K562 (cell line): ENCODE results near the gene RNF43. TPM values are rescaled to one million over a fixed set of nuclear protein-coding genes. Genes with fewer than 3 reads are reported as not detected.
A peak's percentile ranks its signal among the peaks of the same experiment; 100 is the strongest.

Source experiments
- ATAC-seq: fragments of 200-7000 bp; cut with Tn5 transposase; 3 replicates; pipeline ENCODE4 v1.9.1; 2020; ENCODE audit warnings: moderate library complexity
- BruUV-seq: library from RNA; stranded (reverse); fragments of 400-500 nt; replicated peaks from 2 replicates; lab custom pipeline; 2021; lab: Mats Ljungman, UMichigan
- CTCF ChIA-PET: fragments of 300-600 bp; formaldehyde crosslinking; extraction: SDS; loops from one replicate; lab custom pipeline; 2021; ENCODE audit warnings: low intra/inter-chr PET ratio; lab: Yijun Ruan, JAX
- POLR2A ChIA-PET: fragments of 300-600, 350-650 bp; sonication (Branson Sonifier 250); formaldehyde crosslinking; extraction: SDS; loops from one replicate; lab custom pipeline; 2021; ENCODE audit warnings: antibody characterized with exemption, inconsistent platforms; lab: Yijun Ruan, JAX
- DNase-seq, 4 experiments: peaks; one replicate each; pipeline versions ENCODE4 v3.0.0 to v3.0.0-alpha.2; 2011 to 2018; ENCODE audit warnings: low spot score in 3 of 4, mixed read lengths in 3 of 4; ENCODE audit errors: extremely low read depth in 1 of 4
- FAIRE-seq: peaks from 2 replicates; lab custom pipeline; 2011; peaks lifted over from hg19 to GRCh38; lab: Jason Lieb, UNC
- H2AFZ ChIP-seq: 2 replicates; pipeline ENCODE4 v1.6.0; 2011; ENCODE audit warnings: low read depth, low read length, control low read depth, inconsistent platforms
- H3K27ac ChIP-seq: fragments of 200-600 bp; 3 replicates; pipeline ENCODE4 v1.8.0; 2011; ENCODE audit warnings: low read depth, mild to moderate bottlenecking, control low read depth, inconsistent platforms, low read length, moderate library complexity, mixed read lengths; ENCODE audit errors: extremely low read depth
- H3K27me3 ChIP-seq, 2 experiments: fragments of 300-600 bp in 1 of 2; 2 replicates in 1 of 2; 3 replicates in 1 of 2; pipeline versions ENCODE4 v1.6.0 to v1.8.0; 2011; ENCODE audit warnings: inconsistent platforms in 2 of 2, low read length in 2 of 2, mild to moderate bottlenecking in 1 of 2, mixed read lengths in 1 of 2, moderate library complexity in 1 of 2; ENCODE audit not compliant: control insufficient read depth in 2 of 2, insufficient read depth in 2 of 2
- H3K36me3 ChIP-seq: fragments of 300-600 bp; 3 replicates; pipeline ENCODE4 v1.8.0; 2011; ENCODE audit warnings: mild to moderate bottlenecking, low read length, inconsistent platforms; ENCODE audit not compliant: control insufficient read depth, insufficient read depth
- H3K4me1 ChIP-seq, 2 experiments: fragments of 200-600 bp in 1 of 2; replicated peaks in 1 of 2; 2 replicates in 1 of 2; 3 replicates in 1 of 2; pipeline versions ENCODE4 v1.5.1 to v1.8.0; 2011; ENCODE audit warnings: inconsistent platforms in 2 of 2, low read length in 2 of 2, mild to moderate bottlenecking in 1 of 2, mixed read lengths in 1 of 2, moderate library complexity in 1 of 2; ENCODE audit not compliant: control insufficient read depth in 2 of 2, insufficient read depth in 2 of 2
- H3K4me2 ChIP-seq: 2 replicates; pipeline ENCODE4 v1.6.1; 2011; ENCODE audit warnings: low read length, control low read depth, inconsistent platforms, mixed read lengths; ENCODE audit not compliant: insufficient read depth
- H3K4me3 ChIP-seq: fragments of 200-600 bp; sonication (generic), shearing (Covaris generic); 2 replicates; pipeline ENCODE4 v1.5.1; 2016; ENCODE audit warnings: control low read depth, inconsistent platforms
- H3K79me2 ChIP-seq: fragments of 200-600 bp; 3 replicates; pipeline ENCODE4 v1.8.0; 2011; ENCODE audit warnings: low read length, inconsistent platforms; ENCODE audit not compliant: control insufficient read depth, insufficient read depth
- H3K9ac ChIP-seq, 2 experiments: 2 replicates each; pipeline versions ENCODE4 v1.6.0 to v1.6.1; 2011; ENCODE audit warnings: low read depth in 2 of 2, low read length in 2 of 2, control low read depth in 1 of 2, inconsistent platforms in 1 of 2, mild to moderate bottlenecking in 1 of 2, mixed read lengths in 1 of 2; ENCODE audit not compliant: insufficient read depth in 1 of 2
- H3K9me1 ChIP-seq: one replicate; pipeline ENCODE4 v1.6.0; 2011; ENCODE audit warnings: inconsistent platforms, mild to moderate bottlenecking, low read length, moderate library complexity; ENCODE audit not compliant: control insufficient read depth, insufficient read depth
- H3K9me3 ChIP-seq: replicated peaks from 2 replicates; pipeline ENCODE4 v1.5.1; 2011; ENCODE audit warnings: low read depth, low read length, inconsistent platforms; ENCODE audit not compliant: control insufficient read depth, insufficient read depth
- H4K20me1 ChIP-seq: replicated peaks from 2 replicates; pipeline ENCODE4 v1.6.1; 2011; ENCODE audit warnings: low read length, inconsistent platforms, mixed read lengths; ENCODE audit not compliant: control insufficient read depth, insufficient read depth
- HDAC6 ChIP-seq: IDR thresholded peaks from 2 replicates; pipeline ENCODE4 v1.6.1; 2012; ENCODE audit warnings: low read depth, mild to moderate bottlenecking, control low read depth, inconsistent platforms, low read length, moderate library complexity
- HNRNPUL1 ChIP-seq: fragments of 200-400 bp; formaldehyde crosslinking; IDR thresholded peaks from 2 replicates; pipeline ENCODE4 v1.6.1; 2017; ENCODE audit warnings: low read length
- MAFF ChIP-seq: IDR thresholded peaks from 2 replicates; pipeline ENCODE4 v1.6.1; 2012; ENCODE audit warnings: low read length, improper control_type of control experiment
- PTTG1 ChIP-seq: fragments of 450-650 bp; IDR thresholded peaks from 2 replicates; pipeline ENCODE4 v1.6.1; 2016; ENCODE audit warnings: low read depth, mild to moderate bottlenecking, missing genetic modification characterization, missing compliant biosample characterization
- RBM34 ChIP-seq: fragments of 200-400 bp; formaldehyde crosslinking; IDR thresholded peaks from 2 replicates; pipeline ENCODE4 v1.6.1; 2018; ENCODE audit warnings: low read length, borderline replicate concordance; ENCODE audit not compliant: insufficient read depth
- ZKSCAN3 ChIP-seq: fragments of 250-450 bp; sonication (Bioruptor Pico); IDR thresholded peaks from 2 replicates; pipeline ENCODE4 v1.4.0; 2020
- ZNF174 ChIP-seq: fragments of 250-450 bp; sonication (Bioruptor Pico); IDR thresholded peaks from 2 replicates; pipeline ENCODE4 v1.4.0; 2020; ENCODE audit warnings: mild to moderate bottlenecking
- WGBS: fragments of 100-300 bp; shearing (Covaris generic); methylation state at CpG from one replicate; pipeline ENCODE4 v1.1.6; 2016; ENCODE audit warnings: low coverage, mixed read lengths; ENCODE audit not compliant: insufficient coverage; ENCODE audit errors: missing lambda C conversion rate; 5-methylcytosine and 5-hydroxymethylcytosine counted together
- in situ Hi-C: fragments of 300-500 bp; cut with MboI; formaldehyde crosslinking; loops from 4 replicates; pipeline ENCODE4 v1.15.0; 2018; ENCODE audit warnings: inconsistent platforms, mixed read lengths
- intact Hi-C: fragments of 100-400 bp; cut with micrococcal nuclease; formaldehyde crosslinking; loops from 2 replicates; pipeline ENCODE4 v1.14.2; 2022
- polyA plus RNA-seq, 8 experiments: library from polyadenylated mRNA; depleted of rRNA in 4 of 8; stranded (reverse) in 5 of 8; unstranded in 3 of 8; fragments of >200 nt; fragmentation: Nextera tagmentation in 2 of 8; fragmentation: Illumina TruSeq in 1 of 8; extraction: Ambion mirVana in 2 of 8; extraction: Trizol in 1 of 8; gene quantifications; 2 replicates each; pipeline versions ENCODE4 v1.2.1 to v1.2.3, GENCODE V29; 2011 to 2014; ENCODE audit warnings: inconsistent platforms in 1 of 8, missing spikeins in 1 of 8
- total RNA-seq, 7 experiments: library from RNA; depleted of rRNA in 6 of 7; stranded (reverse); fragments of >200 nt in 6 of 7; fragmentation: Illumina TruSeq in 2 of 7; extraction: Trizol in 2 of 7; gene quantifications; 2 replicates each; pipeline versions ENCODE4 v1.2.1 to v1.2.3, GENCODE V29; 2011 to 2021; ENCODE audit warnings: low replicate concordance in 1 of 7
- TF ChIP-seq, protein P1 (sequence below): fragments of 250-450 bp; sonication (Bioruptor Pico); IDR thresholded peaks from 2 replicates; pipeline ENCODE4 v1.8.0; 2022; ENCODE audit warnings: inconsistent platforms
- TF ChIP-seq, protein P2 (sequence below): fragments of 250-450 bp; sonication (Bioruptor Pico); IDR thresholded peaks from 2 replicates; pipeline ENCODE4 v1.4.0; 2020
- TF ChIP-seq, protein P3 (sequence below): fragments of 250-450 bp; sonication (Bioruptor Pico); IDR thresholded peaks from 2 replicates; pipeline ENCODE4 v1.8.0; 2022; ENCODE audit warnings: moderate library complexity, mild to moderate bottlenecking, inconsistent platforms
- TF ChIP-seq, protein P4 (sequence below): fragments of 450-650 bp; formaldehyde crosslinking; IDR thresholded peaks from 2 replicates; pipeline ENCODE4 v1.4.0; 2022; ENCODE audit warnings: missing genetic modification characterization

The RNF43 gene
- total and polyA plus RNA-seq, 9 of the 15 experiments (the other 6 are each of a cell fraction or from before 2014, with no cell fraction given): 0.29 to 2.7 (median 1.4) TPM

DNA sequence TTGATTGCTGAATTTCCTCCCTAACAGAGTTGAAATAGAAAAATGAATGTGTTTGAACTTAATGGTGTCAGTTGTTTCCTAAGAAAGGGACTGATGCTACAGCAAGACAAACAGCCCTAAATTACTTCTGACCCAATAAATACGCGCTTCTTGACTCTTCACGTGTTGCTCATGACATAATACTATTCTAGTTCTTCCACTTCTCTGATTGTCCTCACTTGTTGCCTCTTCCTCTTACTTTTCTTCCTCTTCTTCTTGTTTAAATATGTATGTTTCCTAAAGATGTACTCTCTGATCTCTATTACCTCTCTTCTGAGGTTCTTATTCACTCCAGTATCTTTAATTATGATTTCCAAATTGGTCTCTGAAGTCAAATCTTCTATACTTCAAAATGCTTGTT is 32.4 kb downstream of the RNF43 start:
- Histone ChIP-seq H3K9ac (no peak overlapping the region), H3K4me2 (no peak overlapping the region), H3K36me3 (no peaks in the 10 kb centered on the region), H3K27me3 (no peaks in the 10 kb centered on the region), H4K20me1 (no peaks in the 10 kb centered on the region), H3K4me1 (peaks cover 15 to 44% of the 10 kb centered on the region in 2 experiments), H3K79me2 (no peaks in the 10 kb centered on the region), H3K9me1 (no peaks in the 10 kb centered on the region), H3K9me3 (no peaks in the 10 kb centered on the region), H3K4me3 (no peak overlapping the region), H2AFZ (0 out of 2 replicates have a peak overlapping the region, but pooled peaks have one; percentile 0), H3K27ac (no peak overlapping the region)
- in situ Hi-C loops: no loop called here
- intact Hi-C loops: no loop called here
- no TSS peak for BruUV-seq
- TF ChIP-seq PTTG1 (tag): no peak
- no peak for TF ChIP-seq HNRNPUL1
- no peak for TF ChIP-seq RBM34
- TF ChIP-seq, protein P1, sequence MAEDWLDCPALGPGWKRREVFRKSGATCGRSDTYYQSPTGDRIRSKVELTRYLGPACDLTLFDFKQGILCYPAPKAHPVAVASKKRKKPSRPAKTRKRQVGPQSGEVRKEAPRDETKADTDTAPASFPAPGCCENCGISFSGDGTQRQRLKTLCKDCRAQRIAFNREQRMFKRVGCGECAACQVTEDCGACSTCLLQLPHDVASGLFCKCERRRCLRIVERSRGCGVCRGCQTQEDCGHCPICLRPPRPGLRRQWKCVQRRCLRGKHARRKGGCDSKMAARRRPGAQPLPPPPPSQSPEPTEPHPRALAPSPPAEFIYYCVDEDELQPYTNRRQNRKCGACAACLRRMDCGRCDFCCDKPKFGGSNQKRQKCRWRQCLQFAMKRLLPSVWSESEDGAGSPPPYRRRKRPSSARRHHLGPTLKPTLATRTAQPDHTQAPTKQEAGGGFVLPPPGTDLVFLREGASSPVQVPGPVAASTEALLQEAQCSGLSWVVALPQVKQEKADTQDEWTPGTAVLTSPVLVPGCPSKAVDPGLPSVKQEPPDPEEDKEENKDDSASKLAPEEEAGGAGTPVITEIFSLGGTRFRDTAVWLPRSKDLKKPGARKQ (CRISPR knock-in tag): no peak
- TF ChIP-seq, protein P2, sequence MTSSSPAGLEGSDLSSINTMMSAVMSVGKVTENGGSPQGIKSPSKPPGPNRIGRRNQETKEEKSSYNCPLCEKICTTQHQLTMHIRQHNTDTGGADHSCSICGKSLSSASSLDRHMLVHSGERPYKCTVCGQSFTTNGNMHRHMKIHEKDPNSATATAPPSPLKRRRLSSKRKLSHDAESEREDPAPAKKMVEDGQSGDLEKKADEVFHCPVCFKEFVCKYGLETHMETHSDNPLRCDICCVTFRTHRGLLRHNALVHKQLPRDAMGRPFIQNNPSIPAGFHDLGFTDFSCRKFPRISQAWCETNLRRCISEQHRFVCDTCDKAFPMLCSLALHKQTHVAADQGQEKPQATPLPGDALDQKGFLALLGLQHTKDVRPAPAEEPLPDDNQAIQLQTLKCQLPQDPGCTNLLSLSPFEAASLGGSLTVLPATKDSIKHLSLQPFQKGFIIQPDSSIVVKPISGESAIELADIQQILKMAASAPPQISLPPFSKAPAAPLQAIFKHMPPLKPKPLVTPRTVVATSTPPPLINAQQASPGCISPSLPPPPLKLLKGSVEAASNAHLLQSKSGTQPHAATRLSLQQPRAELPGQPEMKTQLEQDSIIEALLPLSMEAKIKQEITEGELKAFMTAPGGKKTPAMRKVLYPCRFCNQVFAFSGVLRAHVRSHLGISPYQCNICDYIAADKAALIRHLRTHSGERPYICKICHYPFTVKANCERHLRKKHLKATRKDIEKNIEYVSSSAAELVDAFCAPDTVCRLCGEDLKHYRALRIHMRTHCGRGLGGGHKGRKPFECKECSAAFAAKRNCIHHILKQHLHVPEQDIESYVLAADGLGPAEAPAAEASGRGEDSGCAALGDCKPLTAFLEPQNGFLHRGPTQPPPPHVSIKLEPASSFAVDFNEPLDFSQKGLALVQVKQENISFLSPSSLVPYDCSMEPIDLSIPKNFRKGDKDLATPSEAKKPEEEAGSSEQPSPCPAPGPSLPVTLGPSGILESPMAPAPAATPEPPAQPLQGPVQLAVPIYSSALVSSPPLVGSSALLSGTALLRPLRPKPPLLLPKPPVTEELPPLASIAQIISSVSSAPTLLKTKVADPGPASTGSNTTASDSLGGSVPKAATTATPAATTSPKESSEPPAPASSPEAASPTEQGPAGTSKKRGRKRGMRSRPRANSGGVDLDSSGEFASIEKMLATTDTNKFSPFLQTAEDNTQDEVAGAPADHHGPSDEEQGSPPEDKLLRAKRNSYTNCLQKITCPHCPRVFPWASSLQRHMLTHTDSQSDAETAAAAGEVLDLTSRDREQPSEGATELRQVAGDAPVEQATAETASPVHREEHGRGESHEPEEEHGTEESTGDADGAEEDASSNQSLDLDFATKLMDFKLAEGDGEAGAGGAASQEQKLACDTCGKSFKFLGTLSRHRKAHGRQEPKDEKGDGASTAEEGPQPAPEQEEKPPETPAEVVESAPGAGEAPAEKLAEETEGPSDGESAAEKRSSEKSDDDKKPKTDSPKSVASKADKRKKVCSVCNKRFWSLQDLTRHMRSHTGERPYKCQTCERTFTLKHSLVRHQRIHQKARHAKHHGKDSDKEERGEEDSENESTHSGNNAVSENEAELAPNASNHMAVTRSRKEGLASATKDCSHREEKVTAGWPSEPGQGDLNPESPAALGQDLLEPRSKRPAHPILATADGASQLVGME (CRISPR knock-in tag): no peak
- TF ChIP-seq MAFF: no peak
- TF ChIP-seq, protein P3, sequence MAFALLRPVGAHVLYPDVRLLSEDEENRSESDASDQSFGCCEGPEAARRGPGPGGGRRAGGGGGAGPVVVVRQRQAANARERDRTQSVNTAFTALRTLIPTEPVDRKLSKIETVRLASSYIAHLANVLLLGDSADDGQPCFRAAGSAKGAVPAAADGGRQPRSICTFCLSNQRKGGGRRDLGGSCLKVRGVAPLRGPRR: no peak
- TF ChIP-seq, protein P4, sequence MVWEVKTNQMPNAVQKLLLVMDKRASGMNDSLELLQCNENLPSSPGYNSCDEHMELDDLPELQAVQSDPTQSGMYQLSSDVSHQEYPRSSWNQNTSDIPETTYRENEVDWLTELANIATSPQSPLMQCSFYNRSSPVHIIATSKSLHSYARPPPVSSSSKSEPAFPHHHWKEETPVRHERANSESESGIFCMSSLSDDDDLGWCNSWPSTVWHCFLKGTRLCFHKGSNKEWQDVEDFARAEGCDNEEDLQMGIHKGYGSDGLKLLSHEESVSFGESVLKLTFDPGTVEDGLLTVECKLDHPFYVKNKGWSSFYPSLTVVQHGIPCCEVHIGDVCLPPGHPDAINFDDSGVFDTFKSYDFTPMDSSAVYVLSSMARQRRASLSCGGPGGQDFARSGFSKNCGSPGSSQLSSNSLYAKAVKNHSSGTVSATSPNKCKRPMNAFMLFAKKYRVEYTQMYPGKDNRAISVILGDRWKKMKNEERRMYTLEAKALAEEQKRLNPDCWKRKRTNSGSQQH (CRISPR knock-in tag): no peak
- no peak for TF ChIP-seq ZNF174 (CRISPR knock-in tag)
- TF ChIP-seq HDAC6: no peak
- no peak for TF ChIP-seq ZKSCAN3 (CRISPR knock-in tag)
- ChIA-PET CTCF (no interaction called here), POLR2A (interaction anchor here (0.6 to 1.6 kb wide), 3 partner anchors 10 to 53 kb away, joined by 3 to 5 read pairs (median 3); no protein-coding TSS in a partner anchor)
- FAIRE-seq (no peak), DNase-seq (no peak), ATAC-seq (no peak)
- WGBS: 72% methylated on average over 3 of the region's 3 CpGs
